ENCODE results near the gene SPRYD3. TPM values are rescaled to one million over a fixed set of nuclear protein-coding genes. Genes with fewer than 3 reads are reported as not detected.

Gene SPRYD3
- total and polyA plus RNA-seq, 12 donors, result 20.5 to 63.9 (median 47.4) TPM

DNA sequence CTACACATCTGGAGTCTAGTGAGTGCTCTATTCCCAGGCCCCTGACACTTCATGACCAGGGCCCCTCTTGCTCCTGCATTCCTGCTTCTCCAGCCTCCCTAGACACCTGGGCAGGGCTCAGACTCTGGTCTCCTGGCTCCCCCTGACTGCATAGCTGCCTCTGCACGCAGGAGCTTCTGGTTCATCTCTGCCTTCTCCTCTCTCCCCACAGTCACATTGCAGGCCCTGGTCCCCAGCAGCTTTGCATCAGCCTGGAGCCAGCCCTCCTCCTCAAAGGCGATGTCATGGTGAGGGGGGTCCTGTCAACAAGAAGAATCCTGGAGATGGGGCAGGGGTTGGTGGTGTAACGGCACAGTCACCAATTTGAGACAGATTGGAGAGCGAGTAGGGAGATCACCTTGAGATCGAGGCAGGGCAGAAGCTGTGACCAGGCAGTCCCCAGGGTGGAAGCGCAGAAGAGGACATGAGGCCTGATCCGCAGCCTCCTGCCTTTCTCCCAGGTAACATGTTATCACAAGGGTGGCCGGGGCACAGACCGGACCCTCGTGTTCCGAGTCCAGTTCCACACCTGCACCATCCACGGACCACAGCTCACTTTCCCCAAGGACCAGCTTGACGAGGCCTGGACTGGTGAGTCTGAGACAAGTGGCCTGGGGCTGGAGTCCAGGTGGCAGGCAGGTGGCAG lies 21.2 kb downstream of the SPRYD3 start:
- Histone ChIP-seq H3K27me3 (no peaks in the 10 kb centered on the region), H3K36me3 (peaks cover 3 to 97% (median 63%) of the 10 kb centered on the region in 9 donors)
- TF ChIP-seq, protein P1, sequence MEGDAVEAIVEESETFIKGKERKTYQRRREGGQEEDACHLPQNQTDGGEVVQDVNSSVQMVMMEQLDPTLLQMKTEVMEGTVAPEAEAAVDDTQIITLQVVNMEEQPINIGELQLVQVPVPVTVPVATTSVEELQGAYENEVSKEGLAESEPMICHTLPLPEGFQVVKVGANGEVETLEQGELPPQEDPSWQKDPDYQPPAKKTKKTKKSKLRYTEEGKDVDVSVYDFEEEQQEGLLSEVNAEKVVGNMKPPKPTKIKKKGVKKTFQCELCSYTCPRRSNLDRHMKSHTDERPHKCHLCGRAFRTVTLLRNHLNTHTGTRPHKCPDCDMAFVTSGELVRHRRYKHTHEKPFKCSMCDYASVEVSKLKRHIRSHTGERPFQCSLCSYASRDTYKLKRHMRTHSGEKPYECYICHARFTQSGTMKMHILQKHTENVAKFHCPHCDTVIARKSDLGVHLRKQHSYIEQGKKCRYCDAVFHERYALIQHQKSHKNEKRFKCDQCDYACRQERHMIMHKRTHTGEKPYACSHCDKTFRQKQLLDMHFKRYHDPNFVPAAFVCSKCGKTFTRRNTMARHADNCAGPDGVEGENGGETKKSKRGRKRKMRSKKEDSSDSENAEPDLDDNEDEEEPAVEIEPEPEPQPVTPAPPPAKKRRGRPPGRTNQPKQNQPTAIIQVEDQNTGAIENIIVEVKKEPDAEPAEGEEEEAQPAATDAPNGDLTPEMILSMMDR (IDR thresholded peaks at IDR 0.05), result no peak

DNA sequence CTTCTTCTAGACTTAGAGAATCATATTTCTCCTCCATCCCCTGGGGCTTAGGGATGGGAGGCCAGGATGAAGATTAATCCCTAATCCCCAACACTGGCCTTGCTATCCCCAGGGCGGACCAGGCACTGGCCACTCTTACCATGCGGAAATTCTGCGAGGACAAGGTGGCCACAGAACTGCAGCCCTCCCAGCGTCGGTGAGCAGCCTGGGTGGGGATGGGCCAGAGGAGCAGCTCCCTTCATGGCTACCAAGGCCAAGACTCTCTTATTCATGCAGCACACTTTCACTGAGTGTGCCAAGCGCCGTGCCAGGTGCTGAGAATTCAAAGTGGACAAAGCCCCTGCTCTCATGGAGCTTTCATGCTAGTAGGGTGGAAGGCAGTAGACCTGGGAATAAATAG lies 22.3 kb downstream of the SPRYD3 start:
- Histone ChIP-seq H3K27ac (peak overlapping the region in 6 of 10 donors; percentile 5 to 100 (median 26)), H3K36me3 (peaks cover 3 to 90% (median 56%) of the 10 kb centered on the region in 9 donors), H3K4me1 (peaks cover 44 to 99% (median 71%) of the 10 kb centered on the region in 9 donors), H3K4me3 (no peak overlapping the region), H3K9me3 (no peaks in the 10 kb centered on the region), H3K27me3 (no peaks in the 10 kb centered on the region)
- TF ChIP-seq, protein P1 (IDR thresholded peaks at IDR 0.05), result no peak
- 92 to 95% methylated on average over 7 of the region's 7 CpGs for WGBS, 2 donors
- intact Hi-C loops (cut with DNase I), result no loop called here
- ATAC-seq, result no peak
- no peak for DNase-seq

More for the DNA sequence above, 21.2 kb downstream of the SPRYD3 start:
- intact Hi-C loops (cut with DNase I), result no loop called here
- Histone ChIP-seq H3K27ac (peak overlapping the region in 3 of 10 donors; percentile 22 to 100 (median 28)), H3K4me3 (no peak overlapping the region), H3K9me3 (no peaks in the 10 kb centered on the region), H3K4me1 (peaks cover 46 to 99% (median 71%) of the 10 kb centered on the region in 9 donors)
- ATAC-seq (no peak), DNase-seq (no peak)
- WGBS, 2 donors, result 87 to 88% methylated on average over 13 of the region's 13 CpGs

DNA sequence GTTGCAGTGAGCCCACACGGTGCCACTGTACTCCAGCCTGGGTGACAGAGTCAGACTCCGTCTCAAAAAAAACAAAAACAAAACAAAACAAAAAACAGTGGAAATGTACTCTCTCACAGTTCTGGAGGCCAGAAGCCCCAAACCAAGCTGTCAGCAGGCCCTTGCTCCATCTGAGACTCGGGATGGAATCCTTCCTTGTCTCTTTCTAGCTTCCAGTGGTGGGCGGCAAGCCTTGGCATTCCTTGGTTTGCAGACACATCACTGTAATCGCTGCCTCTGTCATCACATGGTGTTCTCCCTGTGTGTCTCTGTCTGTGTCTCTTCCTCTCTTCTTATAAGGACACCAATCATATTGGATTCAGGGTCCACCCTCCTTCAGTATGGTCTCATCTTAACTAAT lies 22.9 kb downstream of the SPRYD3 start:
- TF ChIP-seq, protein P1 (IDR thresholded peaks at IDR 0.05), result no peak
- Histone ChIP-seq H3K36me3 (peaks cover 3 to 89% (median 51%) of the 10 kb centered on the region in 9 donors), H3K27me3 (no peaks in the 10 kb centered on the region), H3K4me3 (no peak overlapping the region), H3K4me1 (peaks cover 44 to 99% (median 71%) of the 10 kb centered on the region in 9 donors), H3K27ac (peak overlapping the region in 3 of 10 donors; percentile 30 to 100 (median 98)), H3K9me3 (no peaks in the 10 kb centered on the region)
- intact Hi-C loops (cut with DNase I), result no loop called here
- 78 to 80% methylated on average over 5 of the region's 5 CpGs for WGBS, 2 donors
- no peak for DNase-seq
- ATAC-seq, result no peak

DNA sequence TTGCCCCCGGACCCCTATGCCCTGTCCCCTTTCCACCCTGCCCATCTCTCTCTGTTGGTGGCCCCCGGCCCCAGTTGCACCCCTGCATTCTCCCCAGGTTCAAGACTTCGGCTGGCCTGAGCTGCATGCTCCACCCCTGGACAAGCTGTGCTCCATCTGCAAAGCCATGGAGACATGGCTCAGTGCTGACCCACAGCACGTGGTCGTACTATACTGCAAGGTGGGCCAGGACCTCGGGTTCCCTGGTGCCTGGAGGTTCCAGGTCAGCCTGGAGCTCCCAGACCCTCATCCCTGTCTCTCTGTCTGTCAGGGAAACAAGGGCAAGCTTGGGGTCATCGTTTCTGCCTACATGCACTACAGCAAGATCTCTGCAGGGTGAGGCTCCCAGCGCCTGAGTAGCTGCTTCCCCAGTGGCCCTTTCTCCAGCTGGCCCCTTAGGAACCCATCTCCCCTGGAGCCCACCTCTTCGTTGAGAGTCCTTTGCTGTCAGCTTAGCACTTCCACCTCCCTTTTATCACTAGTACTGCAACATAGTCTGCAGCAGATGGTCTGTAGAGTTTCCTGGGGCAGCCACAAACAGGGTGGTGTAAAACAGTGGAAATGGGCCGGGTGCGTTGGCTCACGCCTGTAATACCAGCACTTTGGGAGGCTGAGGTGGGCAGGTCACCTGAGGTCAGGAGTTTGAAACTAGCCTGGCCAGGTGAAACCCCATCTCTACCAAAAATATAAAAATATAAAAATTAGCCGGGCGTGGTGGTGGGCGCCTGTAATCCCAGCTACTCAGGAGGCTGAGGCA lies 23.5 kb downstream of the SPRYD3 start:
- peaks cover 38 to 99% (median 70%) of the 10 kb centered on the region in 9 donors for H3K4me1 ChIP-seq
- no peaks in the 10 kb centered on the region for H3K9me3 ChIP-seq
- peaks cover 3 to 83% (median 49%) of the 10 kb centered on the region in 9 donors for H3K36me3 ChIP-seq
- 83 to 93% methylated on average over 15 of the region's 15 CpGs for WGBS, 2 donors
- intact Hi-C loops (cut with DNase I), result no loop called here
- TF ChIP-seq, protein P1 (IDR thresholded peaks at IDR 0.05), result no peak
- H3K4me3 ChIP-seq, result no peak overlapping the region
- ATAC-seq (no peak), DNase-seq (no peak)
- H3K27me3 ChIP-seq, result no peaks in the 10 kb centered on the region
- H3K27ac ChIP-seq, result peak overlapping the region in 5 of 10 donors; percentile 98 to 100 (median 100)
